ENCODE results near the gene INTS12. TPM values are rescaled to one million over a fixed set of nuclear protein-coding genes. Genes with fewer than 3 reads are reported as not detected.

The INTS12 gene
- total RNA-seq, 2 experiments from 2014 or later, result 21.6 to 24.1 TPM

- TF ChIP-seq CTCF (IDR thresholded peaks at IDR 0.05), result no peak
- POLR2A ChIA-PET, result no interaction called here
- no peaks in the 10 kb centered on the region for H3K27me3 Mint-ChIP-seq
- no peaks in the 10 kb centered on the region for H3K9me3 Mint-ChIP-seq
- H3K4me1 Mint-ChIP-seq (ENCODE audit: low read depth), result no peaks in the 10 kb centered on the region
- ATAC-seq, result no peak
- intact Hi-C loops (cut with micrococcal nuclease), result no loop called here
- peaks cover under 1% of the 10 kb centered on the region for H3K36me3 Mint-ChIP-seq (ENCODE audit: low read depth)
- no peak for DNase-seq
- no peak overlapping the region for H3K27ac Mint-ChIP-seq
- CTCF ChIA-PET, result interaction anchor here (0.7 to 1.7 kb wide), 6 partner anchors 10 to 489 kb away, joined by 3 to 12 read pairs (median 4); partner anchors contain the start of gene PPA2
- no peak overlapping the region for H3K4me3 Mint-ChIP-seq
These were observed 6.4 kb upstream of the INTS12 start for GRCh38 chr4:105714932-105715331.

GRCh38 chr4:105714071-105714521 is 5.6 kb upstream of the INTS12 start:
- no peaks in the 10 kb centered on the region for H3K9me3 Mint-ChIP-seq
- no peak overlapping the region for H3K4me3 Mint-ChIP-seq
- no peaks in the 10 kb centered on the region for H3K27me3 Mint-ChIP-seq
- H3K27ac Mint-ChIP-seq, result no peak overlapping the region
- DNase-seq (no peak), ATAC-seq (no peak)
- intact Hi-C loops (cut with micrococcal nuclease), result no loop called here
- CTCF ChIA-PET, result interaction anchor here (1.3 to 1.7 kb wide), 3 partner anchors 10 to 193 kb away, joined by 3 to 10 read pairs (median 4); no protein-coding TSS in a partner anchor
- POLR2A ChIA-PET, result no interaction called here
- H3K4me1 Mint-ChIP-seq (ENCODE audit: low read depth), result peaks cover 3% of the 10 kb centered on the region
- no peaks in the 10 kb centered on the region for H3K36me3 Mint-ChIP-seq (ENCODE audit: low read depth)
- no peak for TF ChIP-seq CTCF (IDR thresholded peaks at IDR 0.05)

- no peak for TF ChIP-seq CTCF (IDR thresholded peaks at IDR 0.05)
- ATAC-seq, result no peak
- H3K4me1 Mint-ChIP-seq (ENCODE audit: low read depth), result peaks cover 3% of the 10 kb centered on the region
- no peak for DNase-seq
- no peak overlapping the region for H3K27ac Mint-ChIP-seq
- H3K9me3 Mint-ChIP-seq, result no peaks in the 10 kb centered on the region
- H3K27me3 Mint-ChIP-seq, result no peaks in the 10 kb centered on the region
- H3K4me3 Mint-ChIP-seq, result no peak overlapping the region
- POLR2A ChIA-PET, result no interaction called here
- H3K36me3 Mint-ChIP-seq (ENCODE audit: low read depth), result no peaks in the 10 kb centered on the region
- CTCF ChIA-PET, result interaction anchor here (0.7 kb wide), 1 partner anchor 239 kb away, joined by 3 read pairs; the partner anchor contains the start of gene PPA2
- intact Hi-C loops (cut with micrococcal nuclease), result no loop called here
These were observed 4.3 kb upstream of the INTS12 start for GRCh38 chr4:105712766-105713165.

- Mint-ChIP-seq H3K4me3 (no peak overlapping the region), H3K36me3 (ENCODE audit: low read depth) (peaks cover 7% of the 10 kb centered on the region), H3K27me3 (no peaks in the 10 kb centered on the region), H3K4me1 (ENCODE audit: low read depth) (peaks cover 20% of the 10 kb centered on the region), H3K9me3 (no peaks in the 10 kb centered on the region), H3K27ac (no peak overlapping the region)
- CTCF ChIA-PET, result interaction anchor here (1.0 kb wide), 1 partner anchor 237 kb away, joined by 4 read pairs; the partner anchor contains the start of gene PPA2
- no peak for TF ChIP-seq CTCF (IDR thresholded peaks at IDR 0.05)
- no peak for ATAC-seq
- intact Hi-C loops (cut with micrococcal nuclease), result no loop called here
- no peak for DNase-seq
- POLR2A ChIA-PET, result no interaction called here
These were observed 2.2 kb upstream of the INTS12 start for GRCh38 chr4:105710678-105711077.

- no peak overlapping the region for H3K27ac Mint-ChIP-seq
- TF ChIP-seq CTCF (IDR thresholded peaks at IDR 0.05), result no peak
- DNase-seq (no peak), ATAC-seq (no peak)
- no peaks in the 10 kb centered on the region for H3K27me3 Mint-ChIP-seq
- POLR2A ChIA-PET, result no interaction called here
- H3K36me3 Mint-ChIP-seq (ENCODE audit: low read depth), result peaks cover 9% of the 10 kb centered on the region
- no peaks in the 10 kb centered on the region for H3K9me3 Mint-ChIP-seq
- intact Hi-C loops (cut with micrococcal nuclease), result no loop called here
- H3K4me1 Mint-ChIP-seq (ENCODE audit: low read depth), result peaks cover 23% of the 10 kb centered on the region
- H3K4me3 Mint-ChIP-seq, result peak overlapping the region; percentile 96
- CTCF ChIA-PET, result interaction anchor here (1.0 kb wide), 1 partner anchor 236 kb away, joined by 4 read pairs; the partner anchor contains the start of gene PPA2
These were observed 1.6 kb upstream of the INTS12 start for GRCh38 chr4:105710012-105710600.

Measured in activated CD8-positive, alpha-beta T cell treated with anti-CD3 and anti-CD28 coated beads for 36 hours (primary cell).